ENCODE measurements around the gene MOV10. TPM values are rescaled to one million over a fixed set of nuclear protein-coding genes. Genes with fewer than 3 reads are reported as not detected.
A peak's percentile ranks its signal among the peaks of the same experiment; 100 is the strongest.
"Not testable (repeated sequence)": the region's sequence is repeated elsewhere in the genome, so short reads cannot be mapped to it uniquely, and the experiment has no call there.

MOV10 gene
- total RNA-seq, 2 donors from 2014 or later = 47.0 to 169 TPM

DNA sequence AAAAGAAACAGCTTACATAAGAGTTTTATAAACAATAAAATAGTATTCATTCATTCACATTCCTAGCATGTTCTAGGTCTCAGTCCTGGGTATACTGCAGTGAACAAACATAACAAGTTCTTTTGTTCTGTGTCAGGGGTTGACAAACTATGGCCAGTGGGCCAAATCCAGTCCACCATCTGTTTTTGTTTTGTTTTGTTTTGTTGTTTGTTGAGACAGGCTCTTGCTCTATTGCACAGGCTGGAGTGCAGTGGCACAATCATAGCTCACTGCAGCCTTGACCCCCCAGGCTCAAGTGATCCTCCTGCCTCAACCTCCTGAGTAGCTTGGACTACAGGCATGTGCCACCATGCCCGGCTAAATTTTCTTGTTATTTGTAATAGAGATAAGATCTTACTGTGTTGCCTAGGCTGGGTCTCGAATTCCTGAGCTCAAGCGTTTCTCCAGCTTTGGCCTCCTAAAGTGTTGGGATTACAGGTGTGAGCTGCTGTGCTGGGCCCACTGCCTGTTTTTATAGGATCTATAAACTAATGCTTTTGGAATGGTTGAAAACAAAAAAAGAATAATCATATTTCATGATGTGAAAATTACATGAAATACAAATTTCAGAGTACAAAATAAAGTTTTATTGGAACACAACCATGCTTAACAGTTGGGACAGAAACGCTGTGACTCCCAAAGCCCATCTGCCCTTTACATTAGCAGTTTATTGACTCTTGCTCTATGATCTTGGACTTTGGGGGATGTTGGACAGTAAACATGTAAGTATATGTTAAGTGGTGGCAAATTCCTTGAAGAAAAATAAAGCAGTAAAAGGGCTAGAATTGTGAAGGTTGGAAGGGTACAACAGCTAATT lies 37.0 kb upstream of the MOV10 start:
- Histone ChIP-seq H3K27ac (no peak overlapping the region), H3K4me1 (replicated peaks) (no peaks in the 10 kb centered on the region), H3K27me3 (replicated peaks; ENCODE audit: insufficient read depth) (no peaks in the 10 kb centered on the region), H3K36me3 (no peaks in the 10 kb centered on the region), H3K4me3 (no peak overlapping the region), H3K9me3 (no peaks in the 10 kb centered on the region)
- 33% methylated on average over 4 of the region's 4 CpGs for WGBS
- peak; percentile 21 for TF ChIP-seq POLR2AphosphoS5 (IDR thresholded peaks at IDR 0.05)
- no peak for TF ChIP-seq CTCF (IDR thresholded peaks at IDR 0.05)
- no peak for DNase-seq (ENCODE audit: low spot score)
- intact Hi-C loops (cut with DNase I) = no loop called here

GRCh38 chr1:112638110-112638428 lies 36.4 kb upstream of the MOV10 start:
- Histone ChIP-seq H3K36me3 (no peaks in the 10 kb centered on the region), H3K9me3 (no peaks in the 10 kb centered on the region), H3K4me3 (no peak overlapping the region), H3K27ac (no peak overlapping the region), H3K4me1 (replicated peaks) (no peaks in the 10 kb centered on the region), H3K27me3 (replicated peaks; ENCODE audit: insufficient read depth) (no peaks in the 10 kb centered on the region)
- WGBS = 94% methylated on average over 1 of the region's 1 CpG
- intact Hi-C loops (cut with DNase I) = no loop called here
- no peak for DNase-seq (ENCODE audit: low spot score)
- TF ChIP-seq POLR2A (IDR thresholded peaks at IDR 0.05) (no peak), POLR2AphosphoS5 (IDR thresholded peaks at IDR 0.05) (no peak), CTCF (IDR thresholded peaks at IDR 0.05) (no peak)

- H3K9me3 ChIP-seq; H3K36me3 ChIP-seq; H3K4me1 ChIP-seq (replicated peaks); DNase-seq (ENCODE audit: low spot score); H3K4me3 ChIP-seq; H3K27ac ChIP-seq; intact Hi-C loops (cut with DNase I); H3K27me3 ChIP-seq (replicated peaks; ENCODE audit: insufficient read depth): not testable (repeated sequence)
- WGBS = 65% methylated on average over 15 of the region's 23 CpGs
Measured at GRCh38 chr1:112640437-112640836, 34.0 kb upstream of the MOV10 start.

GRCh38 chr1:112643080-112643479 lies 31.4 kb upstream of the MOV10 start:
- TF ChIP-seq POLR2A (IDR thresholded peaks at IDR 0.05) = no peak
- TF ChIP-seq POLR2AphosphoS5 (IDR thresholded peaks at IDR 0.05) = no peak
- no peak for TF ChIP-seq CTCF (IDR thresholded peaks at IDR 0.05)
- Histone ChIP-seq H3K9me3 (no peaks in the 10 kb centered on the region), H3K4me1 (replicated peaks) (no peaks in the 10 kb centered on the region), H3K36me3 (no peaks in the 10 kb centered on the region), H3K27me3 (replicated peaks; ENCODE audit: insufficient read depth) (no peaks in the 10 kb centered on the region), H3K4me3 (no peak overlapping the region), H3K27ac (no peak overlapping the region)
- DNase-seq (ENCODE audit: low spot score) = no peak
- intact Hi-C loops (cut with DNase I) = no loop called here
- WGBS = 37% methylated on average over 2 of the region's 2 CpGs

DNA sequence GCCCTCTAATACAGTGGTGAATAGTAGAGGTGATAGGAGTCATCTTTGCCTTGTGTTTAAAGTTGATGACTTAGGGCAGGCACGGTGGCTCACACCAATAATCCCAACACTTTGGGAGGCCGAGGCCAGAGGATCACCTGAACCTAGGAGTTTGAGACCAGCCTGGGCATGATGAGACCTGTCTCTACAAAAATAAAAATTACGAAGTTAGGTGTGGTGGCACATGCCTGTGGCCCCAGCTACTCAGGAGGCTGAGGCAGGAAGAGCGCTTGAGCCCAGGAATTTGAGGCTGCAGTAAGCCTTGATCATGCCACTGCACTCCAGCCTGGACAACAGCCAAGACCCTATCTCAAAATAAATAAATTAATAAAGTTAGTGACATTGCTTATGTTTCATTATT lies 28.2 kb upstream of the MOV10 start:
- no peak for TF ChIP-seq POLR2A (IDR thresholded peaks at IDR 0.05)
- TF ChIP-seq POLR2AphosphoS5 (IDR thresholded peaks at IDR 0.05) = no peak
- TF ChIP-seq CTCF (IDR thresholded peaks at IDR 0.05) = no peak
- intact Hi-C loops (cut with DNase I) = no loop called here
- no peak for DNase-seq (ENCODE audit: low spot score)
- H3K36me3 ChIP-seq = no peaks in the 10 kb centered on the region
- no peak overlapping the region for H3K4me3 ChIP-seq
- H3K27ac ChIP-seq = no peak overlapping the region
- 86% methylated on average over 4 of the region's 4 CpGs for WGBS
- no peaks in the 10 kb centered on the region for H3K4me1 ChIP-seq (replicated peaks)
- no peaks in the 10 kb centered on the region for H3K9me3 ChIP-seq
- no peaks in the 10 kb centered on the region for H3K27me3 ChIP-seq (replicated peaks; ENCODE audit: insufficient read depth)
